HG03378 (cell line): Measurements from ENCODE around the gene CYP4F3.
"Not testable (repeated sequence)": the region's sequence is repeated elsewhere in the genome, so short reads cannot be mapped to it uniquely, and the experiment has no call there.

Source experiments
- ATAC-seq: cut with Tn5 transposase; IDR thresholded peaks from one replicate; pipeline ENCODE4 v1.9.1; 2021; ENCODE audit warnings: mild to moderate bottlenecking, moderate library complexity; ENCODE audit not compliant: unreplicated experiment

The CYP4F3 gene

DNA sequence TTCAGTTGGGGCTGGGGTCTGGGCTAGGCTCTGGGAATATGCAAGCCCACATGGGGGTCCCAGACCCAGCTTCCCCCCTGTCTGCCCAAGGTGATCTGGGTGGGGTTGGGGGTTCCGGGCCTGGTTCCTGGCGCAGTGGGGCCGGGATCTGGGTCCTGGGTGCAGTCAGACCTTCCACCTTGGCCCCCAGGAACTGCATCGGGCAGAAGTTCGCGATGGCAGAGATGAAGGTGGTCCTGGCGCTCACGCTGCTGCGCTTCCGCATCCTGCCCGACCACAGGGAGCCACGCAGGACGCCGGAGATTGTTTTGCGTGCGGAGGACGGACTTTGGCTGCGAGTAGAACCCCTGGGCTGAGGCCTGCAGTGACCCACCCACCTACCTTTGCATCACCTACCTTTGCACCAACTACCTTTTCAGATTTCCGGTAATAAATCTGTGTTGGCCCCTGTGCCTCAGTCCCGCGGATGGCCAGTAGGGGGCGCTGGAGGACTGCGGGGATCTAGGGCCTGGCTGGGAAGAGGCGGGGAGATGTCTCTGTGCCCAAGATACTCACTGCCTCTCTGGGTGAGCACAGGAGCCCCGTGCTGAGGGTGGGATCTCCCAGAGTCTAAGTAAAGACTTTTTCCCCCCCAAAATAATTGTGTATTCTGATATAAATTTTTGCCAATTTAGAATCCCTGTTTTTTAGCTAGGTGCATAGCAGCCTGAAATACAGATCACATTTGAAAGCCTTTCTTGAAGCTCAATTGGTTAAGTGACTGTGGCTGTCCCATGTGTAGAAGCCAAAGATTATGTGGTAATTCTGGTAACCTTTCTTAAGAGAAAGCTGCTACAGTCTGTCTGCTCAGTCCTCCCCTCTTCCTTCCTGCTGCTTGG, 11.5 kb upstream of the CYP4F3 start:
- no peak for ATAC-seq

DNA sequence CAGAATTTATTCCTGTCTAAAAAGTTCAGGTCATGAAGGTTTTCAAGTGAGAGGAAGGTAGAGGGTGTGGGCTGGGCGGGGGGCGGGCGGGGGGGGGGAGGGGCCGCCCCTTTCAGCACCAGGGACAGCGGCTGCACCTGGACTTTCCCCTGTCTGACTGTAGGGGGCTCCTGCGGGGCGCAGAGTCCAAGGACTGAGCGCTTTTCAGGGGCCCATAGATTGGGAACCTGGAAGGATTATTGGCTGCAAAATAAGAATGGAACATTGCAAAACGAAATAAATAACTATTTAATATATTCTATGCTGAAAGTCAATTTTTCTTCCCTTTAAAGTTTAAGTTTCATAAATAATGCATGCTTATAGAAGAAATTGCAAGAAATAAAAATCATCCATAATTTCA, 8.9 kb upstream of the CYP4F3 start:
- ATAC-seq: no peak

DNA sequence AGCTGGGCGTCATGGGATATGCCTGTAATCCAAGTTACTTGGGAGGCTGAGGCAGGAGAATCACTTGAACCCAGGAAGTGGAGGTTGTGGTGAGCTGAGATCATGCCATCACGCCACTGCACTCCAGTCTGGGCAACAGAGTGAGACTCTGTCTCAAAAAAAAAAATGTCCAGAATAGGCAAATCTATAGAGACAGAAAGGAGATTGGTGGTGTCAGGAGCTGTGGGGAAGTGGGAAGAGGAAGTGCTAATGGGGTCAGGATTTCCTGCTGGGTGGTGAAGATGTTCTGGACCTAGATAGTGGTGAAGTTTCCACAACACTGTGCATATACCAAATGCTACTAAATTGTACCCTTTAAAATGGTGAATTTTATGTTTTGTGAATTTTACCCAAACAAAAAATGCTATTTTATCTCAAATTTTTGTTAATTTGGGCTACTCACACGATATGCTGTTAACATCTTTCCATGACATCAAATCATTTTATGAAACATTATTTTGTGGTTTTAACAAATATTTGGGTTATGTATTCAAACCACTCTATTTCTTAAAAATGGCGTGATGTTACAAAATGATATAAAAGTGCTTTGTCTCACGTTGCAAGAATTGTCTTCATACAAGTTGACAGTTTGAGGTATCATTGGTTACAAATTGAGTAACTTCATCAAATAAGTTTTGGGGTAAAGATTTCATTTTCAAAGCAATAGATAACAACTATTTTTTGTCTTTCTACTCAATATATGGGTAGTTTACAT, 7.4 kb upstream of the CYP4F3 start:
- no peak for ATAC-seq

DNA sequence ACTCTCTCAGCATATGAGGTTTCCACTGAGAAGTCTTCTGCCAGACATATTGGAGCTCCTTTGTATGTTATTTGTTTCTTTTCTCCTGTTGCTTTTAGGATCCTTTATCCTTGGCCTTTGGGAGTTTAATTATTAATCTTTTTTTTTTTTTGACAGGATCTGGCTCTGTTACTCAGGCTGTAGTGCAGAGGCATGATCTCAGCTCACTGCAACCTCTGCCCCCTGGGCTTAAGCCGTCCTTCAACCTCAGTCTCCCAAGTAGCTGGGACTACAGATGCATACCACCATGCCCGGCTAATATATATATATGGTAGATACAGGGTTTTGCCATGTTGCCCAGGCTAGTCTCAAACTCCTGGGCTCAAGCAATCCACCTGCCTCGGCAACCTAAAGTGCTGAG, 6.6 kb upstream of the CYP4F3 start:
- ATAC-seq: no peak

DNA sequence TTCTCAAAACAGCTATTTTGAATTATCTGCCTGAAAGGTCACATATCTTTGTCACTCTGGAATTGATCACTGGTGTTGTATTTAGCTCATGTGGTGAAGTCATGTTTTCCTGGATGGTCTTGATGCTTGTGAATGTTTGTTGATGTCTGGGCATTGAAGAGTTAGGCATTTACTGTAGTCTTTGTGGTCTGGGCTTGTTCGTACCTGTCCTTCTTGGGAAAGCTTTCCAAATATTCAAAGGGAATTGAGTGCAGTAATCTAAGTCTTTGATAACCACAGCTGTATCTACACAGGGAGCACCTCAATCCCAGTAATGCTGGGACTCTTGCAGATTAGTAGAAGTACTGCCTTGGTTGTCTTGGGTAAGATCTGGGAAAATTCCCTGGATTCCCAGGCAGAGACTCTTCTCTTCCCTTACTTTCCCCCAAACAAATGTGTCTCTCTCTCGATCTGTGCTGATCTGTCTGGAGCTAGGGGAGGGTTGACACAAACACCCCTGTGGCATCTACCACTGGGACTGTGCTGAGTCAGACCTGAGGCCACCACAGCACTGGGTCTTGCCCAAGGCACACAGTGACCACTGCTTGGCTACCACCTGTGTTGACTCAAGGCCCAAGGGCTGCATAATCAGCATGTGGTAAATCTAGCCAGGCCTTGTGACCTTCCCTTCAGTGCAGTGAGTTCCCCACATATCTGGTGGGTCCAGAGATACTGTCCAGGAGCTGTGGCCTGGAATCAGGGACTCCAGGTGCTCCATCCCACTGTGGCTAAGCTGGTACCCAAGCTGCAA, 5.5 kb upstream of the CYP4F3 start:
- ATAC-seq: no peak

DNA sequence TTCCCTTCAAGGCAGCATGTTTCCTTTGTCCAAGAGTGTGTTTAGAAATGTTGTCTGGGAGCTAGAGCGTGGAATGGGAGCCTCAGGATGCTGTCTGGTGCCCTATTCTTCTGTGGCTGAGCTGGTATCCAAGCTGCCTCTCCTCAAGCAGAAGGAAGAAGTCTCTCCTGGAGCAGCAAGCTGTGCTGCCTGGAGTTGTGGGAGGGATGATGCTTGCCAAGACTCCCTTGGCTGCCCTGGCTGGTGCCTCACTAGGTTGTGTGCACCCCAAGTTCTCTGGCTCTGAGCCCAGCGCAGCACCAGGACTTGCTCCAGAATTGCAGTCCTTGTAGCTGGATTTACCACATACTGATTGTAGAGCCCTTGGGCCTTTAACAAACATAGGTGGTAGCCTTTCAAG, 4.7 kb upstream of the CYP4F3 start:
- no peak for ATAC-seq

DNA sequence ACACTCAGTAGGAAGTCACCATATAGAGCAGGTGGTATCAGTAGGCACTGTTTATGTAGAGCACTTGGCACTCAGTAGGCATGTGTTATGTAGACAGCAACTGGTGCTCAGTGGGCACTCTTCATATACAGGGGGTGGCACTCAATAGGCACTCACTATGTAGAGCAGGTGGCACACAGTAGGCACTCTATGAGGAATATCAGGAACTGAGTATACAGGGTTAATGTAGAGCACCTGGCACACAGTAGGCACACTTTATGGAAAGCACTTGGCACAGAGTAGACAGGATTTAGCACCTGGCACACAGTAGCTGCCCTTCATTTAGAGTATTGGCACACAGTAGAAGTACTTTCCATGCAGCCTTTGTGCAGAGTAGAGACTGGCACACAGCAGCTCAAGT, 1.1 kb upstream of the CYP4F3 start:
- ATAC-seq: no peak

DNA sequence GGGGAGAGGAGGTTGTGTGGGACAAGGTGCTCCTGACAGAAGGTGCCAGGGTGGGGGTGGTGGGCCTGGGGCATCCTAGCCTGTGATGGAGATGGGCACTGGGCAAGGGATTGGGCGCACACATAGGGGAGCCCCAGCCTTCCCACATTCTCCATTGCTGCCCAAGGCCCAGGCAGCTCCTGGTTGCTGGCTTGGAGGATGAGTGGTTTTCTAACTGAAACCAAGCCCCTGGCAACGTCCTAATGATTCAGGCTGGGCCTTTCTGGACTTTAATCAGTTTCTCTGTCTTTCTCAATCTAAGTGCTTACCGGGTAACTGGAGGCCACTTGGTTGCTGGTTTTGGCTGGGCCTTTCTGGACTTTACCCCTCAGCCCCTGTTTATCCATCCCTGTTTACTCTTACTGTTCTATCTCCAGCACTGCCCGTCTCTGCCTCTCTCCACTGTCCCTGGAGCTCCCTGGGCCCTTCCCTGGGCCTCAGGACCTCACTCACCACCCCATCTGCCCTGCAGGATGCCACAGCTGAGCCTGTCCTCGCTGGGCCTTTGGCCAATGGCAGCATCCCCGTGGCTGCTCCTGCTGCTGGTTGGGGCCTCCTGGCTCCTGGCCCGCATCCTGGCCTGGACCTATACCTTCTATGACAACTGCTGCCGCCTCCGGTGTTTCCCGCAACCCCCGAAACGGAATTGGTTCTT, 354 bp downstream of the CYP4F3 start:
- ATAC-seq: no peak

DNA sequence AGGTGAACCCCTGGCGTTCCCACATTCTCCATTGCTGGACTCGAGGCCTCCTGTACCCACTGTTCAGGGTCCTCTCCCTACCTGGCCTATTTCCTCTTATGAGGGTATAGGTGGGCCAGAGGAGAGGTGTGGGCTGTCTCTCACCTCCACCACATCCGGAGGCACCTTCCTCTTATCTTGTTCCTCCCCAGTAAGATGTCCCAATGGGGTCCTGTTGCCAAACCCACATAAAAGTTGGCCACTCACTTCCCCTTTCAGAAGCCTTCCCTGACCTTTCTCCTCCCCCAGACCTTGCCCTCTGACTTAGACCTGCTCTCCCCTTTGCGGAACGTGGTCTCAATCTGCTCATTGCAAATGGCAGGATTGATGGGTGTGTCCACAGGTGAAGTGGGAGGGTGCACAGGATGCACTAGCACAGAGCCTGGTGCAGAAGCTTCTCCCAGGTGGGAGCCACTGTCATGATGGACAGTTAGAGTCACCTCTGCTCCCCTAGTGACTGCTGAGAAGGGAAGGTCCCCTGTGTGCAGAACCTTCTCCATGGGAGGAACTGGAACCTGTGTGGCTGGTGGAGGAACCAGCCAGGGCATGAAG, 1.3 kb downstream of the CYP4F3 start:
- no peak for ATAC-seq

DNA sequence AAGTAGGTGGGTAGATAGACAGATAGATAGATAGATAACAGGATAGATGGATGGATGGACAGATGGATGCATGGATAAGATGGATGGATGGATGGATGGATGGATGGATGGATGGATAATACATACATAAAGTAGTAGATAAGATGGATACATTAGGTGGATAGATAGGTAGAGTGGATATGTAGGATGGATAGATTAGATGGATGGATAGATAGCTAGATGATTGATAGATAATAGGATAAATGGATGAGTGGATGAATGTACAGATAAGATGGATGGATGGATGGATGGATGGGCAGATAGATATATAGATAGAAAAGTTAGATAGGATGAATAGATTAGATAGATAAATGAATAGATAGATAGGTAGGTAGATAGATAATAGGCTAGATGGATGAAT, 2.1 kb downstream of the CYP4F3 start:
- ATAC-seq: no peak

DNA sequence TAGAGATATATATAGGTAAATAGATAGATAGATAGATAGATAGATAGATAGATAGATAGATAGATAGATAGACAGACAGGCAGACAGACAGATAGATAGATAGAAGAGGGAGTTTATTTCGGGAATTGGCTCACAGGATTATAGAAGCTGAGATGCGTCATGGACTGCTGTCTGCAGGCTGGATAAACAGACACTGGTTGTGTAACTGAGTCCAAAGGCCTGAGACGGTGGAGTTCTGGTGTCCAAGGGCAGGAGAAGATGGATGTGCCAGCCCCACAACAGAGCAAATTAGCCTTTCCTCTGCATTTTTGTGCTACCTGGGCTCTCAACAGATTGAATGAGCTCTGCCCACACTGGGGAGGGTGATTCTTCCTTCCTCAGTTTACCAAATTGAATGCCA, 2.7 kb downstream of the CYP4F3 start:
- no peak for ATAC-seq

DNA sequence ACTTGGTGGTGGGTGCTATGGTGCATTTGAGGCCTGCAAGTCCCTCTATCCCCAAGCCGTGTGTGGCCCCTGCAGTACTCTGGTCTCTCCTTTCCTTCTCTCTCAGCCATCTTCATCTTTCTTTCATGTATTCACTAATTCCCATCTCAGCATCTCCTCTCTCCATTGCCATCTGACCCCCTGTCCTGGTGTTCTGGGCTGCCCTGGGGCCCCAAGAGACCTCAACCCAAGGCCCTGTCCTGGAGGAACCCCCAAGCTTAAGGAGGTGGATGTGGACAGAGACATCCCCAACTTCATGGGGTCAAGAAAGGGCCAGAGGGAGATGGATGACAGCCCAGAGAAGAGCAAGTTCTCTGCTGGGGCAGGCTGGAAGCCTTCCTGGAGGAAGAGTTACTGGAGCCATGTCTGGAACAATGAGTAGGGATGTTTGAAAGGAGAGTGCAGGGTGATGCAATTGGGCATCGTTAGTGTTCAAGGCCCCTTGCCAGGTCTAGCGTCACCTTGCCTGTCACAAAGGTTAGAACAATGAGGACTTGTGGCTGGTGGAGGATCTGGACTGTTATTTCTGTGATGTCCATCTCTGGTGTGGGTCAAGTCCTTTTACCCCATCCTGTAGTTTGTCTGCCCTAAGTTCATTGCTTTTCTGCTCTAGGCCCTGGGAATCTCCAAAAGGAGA, 3.5 kb downstream of the CYP4F3 start:
- no peak for ATAC-seq

DNA sequence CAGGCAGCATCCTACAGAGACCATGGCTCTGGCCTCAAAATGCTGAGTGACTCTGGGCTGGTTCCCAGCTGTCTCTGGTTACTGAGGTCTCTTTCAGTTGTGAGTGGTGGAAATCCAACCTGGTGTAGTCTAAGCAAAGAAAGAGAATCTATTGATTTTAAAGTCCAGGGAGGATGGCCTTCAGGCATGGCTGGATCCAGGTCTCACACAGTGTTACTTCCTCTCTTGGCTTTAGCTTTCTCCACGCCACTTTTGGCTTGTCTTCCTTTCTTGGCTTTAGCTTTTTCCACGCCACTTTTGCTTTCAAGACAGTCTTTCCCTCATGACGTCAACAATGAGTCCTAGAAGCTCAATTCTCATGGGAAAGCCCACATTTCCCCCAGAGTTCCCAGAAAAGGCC, 4.1 kb downstream of the CYP4F3 start:
- no peak for ATAC-seq

DNA sequence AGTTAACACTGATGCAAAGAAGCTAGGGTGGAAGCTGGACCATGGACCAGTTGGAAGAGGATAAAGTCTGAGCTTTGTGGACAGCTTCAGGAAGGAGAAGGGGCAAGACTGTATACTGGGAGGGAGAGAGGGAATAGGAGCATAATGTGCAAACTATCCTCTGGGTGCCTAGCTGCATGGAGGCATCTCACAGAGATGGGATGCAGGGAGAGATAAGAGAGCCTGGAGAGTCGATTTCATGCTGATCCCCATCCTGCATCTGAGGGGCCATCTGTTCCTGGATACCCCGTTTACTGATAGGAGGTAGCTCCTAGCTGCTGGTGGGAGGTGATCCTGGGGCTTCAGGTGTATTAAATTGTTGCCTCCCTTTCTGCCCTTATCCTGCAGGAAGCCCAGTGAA, 8.8 kb downstream of the CYP4F3 start:
- ATAC-seq: no peak

DNA sequence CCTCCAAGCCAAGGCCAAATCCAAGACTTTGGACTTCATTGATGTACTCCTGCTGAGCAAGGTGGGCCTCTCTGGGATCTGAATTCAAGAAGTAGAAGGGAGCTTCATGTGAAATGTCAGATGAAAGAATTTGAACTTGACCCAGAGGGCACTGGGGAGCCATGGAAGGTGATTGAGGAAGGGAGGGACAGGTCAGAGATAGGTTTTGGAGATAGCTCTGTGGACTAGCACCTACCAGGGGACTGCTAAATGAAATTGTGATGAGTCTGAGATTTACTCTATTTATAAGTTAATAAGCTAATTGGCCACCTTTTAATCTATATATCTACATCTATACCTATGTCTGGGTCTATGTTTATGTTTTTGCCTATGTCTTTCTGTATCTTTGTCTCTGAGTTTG, 9.4 kb downstream of the CYP4F3 start:
- ATAC-seq: not testable (repeated sequence)

DNA sequence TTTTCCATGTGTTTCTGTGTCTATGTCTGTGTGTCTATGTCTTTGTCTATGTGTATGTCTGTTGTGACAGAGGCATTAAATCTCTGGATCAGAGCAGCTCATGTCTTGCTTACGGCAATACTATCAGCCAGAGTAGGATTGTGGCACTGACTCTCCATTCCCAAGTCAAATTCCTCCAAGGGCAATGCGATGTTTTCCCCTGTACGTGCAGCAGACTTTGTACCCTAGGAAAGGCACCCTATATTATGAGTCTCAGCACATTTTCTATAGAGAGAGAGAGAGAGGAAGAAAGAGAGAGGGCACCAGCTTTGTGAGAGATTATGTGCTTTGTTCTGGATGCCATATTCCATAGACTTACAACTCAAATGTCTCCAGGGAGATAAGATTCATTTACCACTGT, 11.1 kb downstream of the CYP4F3 start:
- no peak for ATAC-seq

DNA sequence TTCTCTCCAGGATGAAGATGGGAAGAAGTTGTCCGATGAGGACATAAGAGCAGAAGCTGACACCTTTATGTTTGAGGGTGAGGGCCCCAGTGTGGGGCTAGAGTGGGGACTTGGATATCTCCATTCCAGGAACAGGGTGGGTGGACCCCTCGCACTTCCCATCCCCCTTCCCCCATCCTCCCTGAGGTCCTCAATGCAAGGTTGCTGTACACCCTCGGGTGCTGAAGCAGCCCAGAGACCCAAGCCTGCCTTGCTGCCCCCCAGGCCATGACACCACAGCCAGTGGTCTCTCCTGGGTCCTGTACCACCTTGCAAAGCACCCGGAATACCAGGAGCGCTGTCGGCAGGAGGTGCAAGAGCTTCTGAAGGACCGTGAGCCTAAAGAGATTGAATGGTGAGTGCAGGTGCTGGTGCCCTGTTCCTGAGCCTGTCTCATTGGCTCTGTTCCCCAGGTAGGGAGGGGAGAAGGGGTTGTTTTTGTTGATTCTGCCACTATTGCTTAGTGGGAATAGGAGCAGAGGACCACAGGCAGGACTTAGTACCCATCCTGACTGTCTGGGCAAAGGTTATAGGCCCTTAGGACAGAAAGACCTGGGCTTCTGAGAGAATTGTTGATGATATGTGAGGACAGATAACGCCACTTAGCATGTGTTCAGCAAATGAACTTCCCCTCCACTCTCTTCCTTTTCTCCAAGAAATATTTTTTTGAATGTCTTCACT, 12.0 kb downstream of the CYP4F3 start:
- ATAC-seq: no peak

DNA sequence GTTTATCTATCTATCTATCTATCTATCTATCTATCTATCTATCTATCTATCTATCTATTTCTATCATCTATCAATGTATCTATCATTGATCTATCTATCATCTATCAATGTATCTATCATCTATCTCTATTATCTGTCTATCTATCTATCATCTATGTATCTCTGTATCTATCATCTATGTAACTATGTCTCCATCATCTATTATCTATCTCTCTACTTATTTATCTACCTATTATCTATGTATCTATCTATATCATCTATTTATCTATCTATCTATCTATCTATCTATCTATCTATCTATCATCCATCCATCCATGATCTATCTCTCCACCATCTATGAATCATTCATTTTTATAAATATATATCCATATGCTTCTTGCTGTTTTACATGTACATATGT, 15.8 kb downstream of the CYP4F3 start:
- ATAC-seq: no peak

DNA sequence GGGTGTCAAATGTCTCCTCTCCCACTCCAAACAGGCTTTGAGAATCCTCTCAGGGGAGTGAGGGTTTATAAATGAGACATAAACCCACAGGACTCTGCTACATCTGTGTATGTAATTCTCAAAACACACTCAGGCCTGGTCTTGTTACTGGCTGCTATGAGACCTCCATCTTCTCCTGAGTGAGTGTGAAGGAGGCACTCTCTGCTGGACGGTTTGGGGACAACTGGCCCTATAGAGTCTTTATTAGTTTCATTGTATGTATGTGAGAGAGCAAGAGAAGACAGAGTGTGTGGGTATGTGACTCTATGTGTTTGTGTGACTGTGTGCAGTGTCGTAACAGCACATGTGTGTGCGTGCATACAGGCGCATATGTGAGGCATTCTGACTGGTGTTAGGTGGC, 22.6 kb downstream of the CYP4F3 start:
- ATAC-seq: no peak
